Neuronal stem cell (in vitro differentiated cells): ENCODE data around the gene HOXA10.

Experiments
- DNase-seq: peaks from one replicate; pipeline ENCODE4 v3.0.0-alpha.2; 2013; ENCODE audit warnings: low spot score
- H2AFZ ChIP-seq: one replicate; pipeline ENCODE4 v1.6.1; 2013; ENCODE audit warnings: mild to moderate bottlenecking, low read length, inconsistent platforms
- H2AK5ac ChIP-seq: 2 replicates; pipeline ENCODE4 v1.6.1; 2013; ENCODE audit warnings: low read depth, mild to moderate bottlenecking, inconsistent platforms, low read length, moderate library complexity, mixed read lengths
- H2BK120ac ChIP-seq: 2 replicates; pipeline ENCODE4 v1.6.1; 2013; ENCODE audit warnings: low read depth, mild to moderate bottlenecking, inconsistent platforms, low read length, moderate library complexity, mixed read lengths
- H2BK12ac ChIP-seq: one replicate; pipeline ENCODE4 v1.6.1; 2013; ENCODE audit warnings: low read length, inconsistent platforms
- H2BK15ac ChIP-seq: 2 replicates; pipeline ENCODE4 v1.6.1; 2013; ENCODE audit warnings: mild to moderate bottlenecking, low read length, inconsistent platforms, mixed read lengths
- H2BK5ac ChIP-seq: one replicate; pipeline ENCODE4 v1.6.1; 2013; ENCODE audit warnings: inconsistent platforms, mild to moderate bottlenecking, low read length, moderate library complexity
- H3K14ac ChIP-seq: one replicate; pipeline ENCODE4 v1.6.1; 2013; ENCODE audit warnings: low read length, inconsistent platforms
- H3K18ac ChIP-seq: 2 replicates; pipeline ENCODE4 v1.6.1; 2013; ENCODE audit warnings: low read length, inconsistent platforms
- H3K23ac ChIP-seq: 2 replicates; pipeline ENCODE4 v1.6.1; 2013; ENCODE audit warnings: low read depth, mild to moderate bottlenecking, mixed read lengths, low read length, inconsistent platforms; ENCODE audit not compliant: poor library complexity
- H3K27ac ChIP-seq: replicated peaks from 3 replicates; pipeline ENCODE4 v1.5.1; 2013; ENCODE audit warnings: low read length, inconsistent platforms
- H3K27me3 ChIP-seq, 3 experiments: 2 replicates each; pipeline ENCODE4 v1.6.1; 2013; ENCODE audit warnings: low read length in 3 of 3, mild to moderate bottlenecking in 2 of 3, inconsistent platforms in 1 of 3, low read depth in 1 of 3, mixed read lengths in 1 of 3, moderate library complexity in 1 of 3; ENCODE audit not compliant: control insufficient read depth in 3 of 3, insufficient read depth in 3 of 3
- H3K36me3 ChIP-seq, 2 donors: replicated peaks in 1 of 2; 2 replicates each; pipeline ENCODE4 v1.6.1; 2013; ENCODE audit warnings: low read length in 2 of 2; ENCODE audit not compliant: control insufficient read depth in 2 of 2, insufficient read depth in 2 of 2
- H3K4ac ChIP-seq: 2 replicates; pipeline ENCODE4 v1.6.1; 2013; ENCODE audit warnings: inconsistent platforms, mild to moderate bottlenecking, low read length, moderate library complexity
- H3K4me1 ChIP-seq, 2 donors: 1 replicate in 1 of 2; 2 replicates in 1 of 2; pipeline ENCODE4 v1.6.1; 2013; ENCODE audit warnings: low read length in 2 of 2, low read depth in 1 of 2; ENCODE audit not compliant: control insufficient read depth in 2 of 2, insufficient read depth in 1 of 2
- H3K4me2 ChIP-seq: one replicate; pipeline ENCODE4 v1.6.1; 2013; ENCODE audit warnings: mild to moderate bottlenecking, low read length, inconsistent platforms; ENCODE audit not compliant: insufficient read depth, poor library complexity, severe bottlenecking
- H3K4me3 ChIP-seq, 2 donors: 2 replicates each; pipeline ENCODE4 v1.5.1; 2013; ENCODE audit warnings: low read length in 2 of 2, mild to moderate bottlenecking in 2 of 2, inconsistent platforms in 1 of 2, moderate library complexity in 1 of 2
- H3K79me1 ChIP-seq: one replicate; pipeline ENCODE4 v1.6.1; 2013; ENCODE audit warnings: low read depth, mild to moderate bottlenecking, inconsistent platforms, low read length, moderate library complexity
- H3K9ac ChIP-seq: one replicate; pipeline ENCODE4 v1.6.1; 2013; ENCODE audit warnings: mild to moderate bottlenecking, low read depth, low read length, inconsistent platforms; ENCODE audit not compliant: poor library complexity
- H3K9me3 ChIP-seq, 2 donors: replicated peaks in 1 of 2; 2 replicates each; pipeline versions ENCODE3 to v1.6.1; 2013; ENCODE audit warnings: low read length in 2 of 2, mild to moderate bottlenecking in 2 of 2, inconsistent platforms in 1 of 2, low read depth in 1 of 2, mixed read lengths in 1 of 2, moderate library complexity in 1 of 2; ENCODE audit not compliant: control insufficient read depth in 2 of 2, insufficient read depth in 1 of 2
- H4K8ac ChIP-seq: one replicate; pipeline ENCODE4 v1.6.1; 2013; ENCODE audit warnings: low read depth, mild to moderate bottlenecking, inconsistent platforms, low read length, moderate library complexity
- H4K91ac ChIP-seq: one replicate; pipeline ENCODE4 v1.6.1; 2013; ENCODE audit warnings: low read length, low read depth, mild to moderate bottlenecking, inconsistent platforms; ENCODE audit not compliant: poor library complexity
- WGBS, 2 donors: extraction: QIAGEN DNeasy Blood & Tissue Kit; methylation state at CpG; one replicate each; pipeline ENCODE4 v1.1.7; 2013; ENCODE audit warnings: missing lambda C conversion rate in 2 of 2, mixed read lengths in 1 of 2; ENCODE audit not compliant: insufficient read length in 2 of 2, insufficient replicate concordance in 1 of 2; ENCODE audit errors: extremely low coverage in 2 of 2; 5-methylcytosine and 5-hydroxymethylcytosine counted together

HOXA10 gene

GRCh38 chr7:27175626-27176523 lies 1.8 kb upstream of the HOXA10 start:
- no peak overlapping the region for H3K18ac ChIP-seq
- no peak overlapping the region for H3K4ac ChIP-seq
- peaks cover 69 to 100% (median 97%) of the 10 kb centered on the region in 3 experiments for H3K27me3 ChIP-seq
- H2BK15ac ChIP-seq = no peak overlapping the region
- H3K79me1 ChIP-seq = no peaks in the 10 kb centered on the region
- H4K91ac ChIP-seq = no peak overlapping the region
- no peak overlapping the region for H2BK120ac ChIP-seq
- no peaks in the 10 kb centered on the region for H3K36me3 ChIP-seq
- H3K4me1 ChIP-seq = no peaks in the 10 kb centered on the region
- no peak overlapping the region for H3K9ac ChIP-seq
- no CpG with 5 or more reads among the region's 40 CpGs for WGBS, 2 donors
- H3K4me3 ChIP-seq = no peak overlapping the region
- no peak overlapping the region for H2BK5ac ChIP-seq
- no peak overlapping the region for H3K23ac ChIP-seq
- peak overlapping the region; percentile 58 for H3K14ac ChIP-seq
- H3K27ac ChIP-seq = no peak overlapping the region
- H2AK5ac ChIP-seq = no peak overlapping the region
- H3K9me3 ChIP-seq = peaks cover 2 to 17% of the 10 kb centered on the region in 2 donors
- no peak overlapping the region for H4K8ac ChIP-seq
- H2BK12ac ChIP-seq = no peak overlapping the region
- peak overlapping the region; percentile 78 for H2AFZ ChIP-seq
- no peak for DNase-seq
- no peak overlapping the region for H3K4me2 ChIP-seq

- no peak overlapping the region for H3K27ac ChIP-seq
Measured at GRCh38 chr7:27174874-27175625, 930 bp upstream of the HOXA10 start.

GRCh38 chr7:27173511-27173955 lies 587 bp downstream of the HOXA10 start:
- H3K4me1 ChIP-seq = no peaks in the 10 kb centered on the region
- no CpG with 5 or more reads among the region's 59 CpGs for WGBS, 2 donors
- H3K4ac ChIP-seq = no peak overlapping the region
- no peak overlapping the region for H3K14ac ChIP-seq
- no peaks in the 10 kb centered on the region for H3K79me1 ChIP-seq
- no peak overlapping the region for H4K8ac ChIP-seq
- peak overlapping the region; percentile 85 for H2AFZ ChIP-seq
- H3K4me3 ChIP-seq = no peak overlapping the region
- no peak overlapping the region for H2BK15ac ChIP-seq
- no peak overlapping the region for H3K27ac ChIP-seq
- no peak overlapping the region for H4K91ac ChIP-seq
- H3K18ac ChIP-seq = no peak overlapping the region
- peaks cover 75 to 99% (median 94%) of the 10 kb centered on the region in 3 experiments for H3K27me3 ChIP-seq
- H2AK5ac ChIP-seq = no peak overlapping the region
- H3K4me2 ChIP-seq = no peak overlapping the region
- peaks cover 0 to 16% of the 10 kb centered on the region in 2 donors for H3K9me3 ChIP-seq
- H2BK5ac ChIP-seq = peak overlapping the region; percentile 39
- peak overlapping the region; percentile 80 for H3K23ac ChIP-seq
- H2BK12ac ChIP-seq = no peak overlapping the region
- no peak overlapping the region for H2BK120ac ChIP-seq
- no peak for DNase-seq
- H3K9ac ChIP-seq = no peak overlapping the region
- H3K36me3 ChIP-seq = no peaks in the 10 kb centered on the region

More at GRCh38 chr7:27174874-27175625, 930 bp upstream of the HOXA10 start:
- Histone ChIP-seq H3K9ac (no peak overlapping the region), H2BK5ac (no peak overlapping the region), H2BK120ac (no peak overlapping the region), H2AK5ac (no peak overlapping the region), H4K8ac (no peak overlapping the region), H3K4me2 (no peak overlapping the region), H2BK12ac (no peak overlapping the region), H3K4me3 (no peak overlapping the region), H3K4me1 (no peaks in the 10 kb centered on the region), H3K23ac (no peak overlapping the region), H3K79me1 (no peaks in the 10 kb centered on the region), H2AFZ (peak overlapping the region; percentile 78), H4K91ac (no peak overlapping the region), H3K14ac (no peak overlapping the region), H3K9me3 (peaks cover 2 to 17% of the 10 kb centered on the region in 2 donors), H3K4ac (no peak overlapping the region), H2BK15ac (no peak overlapping the region), H3K27me3 (peaks cover 68 to 100% (median 92%) of the 10 kb centered on the region in 3 experiments), H3K18ac (no peak overlapping the region), H3K36me3 (no peaks in the 10 kb centered on the region)
- no peak for DNase-seq
- WGBS, 2 donors = no CpG with 5 or more reads among the region's 12 CpGs
